GM19455 (cell line): Measurements from ENCODE around the gene SGCA.

Source experiments
- ATAC-seq: cut with Tn5 transposase; IDR thresholded peaks from one replicate; pipeline ENCODE4 v1.9.1; 2021; ENCODE audit not compliant: unreplicated experiment

Gene SGCA

GRCh38 chr17:50134206-50135110 is 31.3 kb upstream of the SGCA start:
- ATAC-seq, result no peak

GRCh38 chr17:50135316-50136095 is 30.3 kb upstream of the SGCA start:
- ATAC-seq, result no peak

- ATAC-seq, result no peak
Observed at GRCh38 chr17:50136096-50136687, 29.6 kb upstream of the SGCA start.

- no peak for ATAC-seq
Observed at GRCh38 chr17:50137042-50137441, 28.8 kb upstream of the SGCA start.

- ATAC-seq, result no peak
Observed at GRCh38 chr17:50139185-50139783, 26.5 kb upstream of the SGCA start.

GRCh38 chr17:50139950-50140885 is 25.6 kb upstream of the SGCA start:
- ATAC-seq, result no peak

GRCh38 chr17:50141026-50141744 is 24.6 kb upstream of the SGCA start:
- no peak for ATAC-seq

GRCh38 chr17:50141745-50142110 is 24.1 kb upstream of the SGCA start:
- no peak for ATAC-seq

- no peak for ATAC-seq
Observed at GRCh38 chr17:50143461-50144176, 22.2 kb upstream of the SGCA start.

GRCh38 chr17:50144355-50144754 is 21.4 kb upstream of the SGCA start:
- ATAC-seq, result no peak

- no peak for ATAC-seq
Observed at GRCh38 chr17:50144845-50145531, 20.8 kb upstream of the SGCA start.

- no peak for ATAC-seq
Observed at GRCh38 chr17:50145532-50146229, 20.1 kb upstream of the SGCA start.

- ATAC-seq, result no peak
Observed at GRCh38 chr17:50146230-50146926, 19.4 kb upstream of the SGCA start.

- no peak for ATAC-seq
Observed at GRCh38 chr17:50146927-50147665, 18.7 kb upstream of the SGCA start.

GRCh38 chr17:50147841-50148225 is 18.0 kb upstream of the SGCA start:
- ATAC-seq, result no peak

GRCh38 chr17:50148226-50149090 is 17.3 kb upstream of the SGCA start:
- ATAC-seq, result no peak
